AG08396 (cell line): ENCODE results near the gene VDR.
"Not testable (repeated sequence)": the region's sequence is repeated elsewhere in the genome, so short reads cannot be mapped to it uniquely, and the experiment has no call there.

Experiments used
- DNase-seq: peaks from one replicate; pipeline ENCODE4 v3.0.0; 2012; ENCODE audit warnings: low spot score, mixed read lengths

Gene VDR

GRCh38 chr12:47848853-47849252 lies 55.9 kb downstream of the VDR start:
- no peak for DNase-seq

GRCh38 chr12:47846294-47846996 lies 58.3 kb downstream of the VDR start:
- DNase-seq = no peak

- DNase-seq = no peak
Observed at GRCh38 chr12:47845081-47845480, 59.7 kb downstream of the VDR start.

GRCh38 chr12:47844264-47845019 lies 60.4 kb downstream of the VDR start:
- DNase-seq = no peak

GRCh38 chr12:47843226-47843980 lies 61.4 kb downstream of the VDR start:
- DNase-seq = no peak

GRCh38 chr12:47842543-47842942 lies 62.3 kb downstream of the VDR start:
- DNase-seq = not testable (repeated sequence)

GRCh38 chr12:47841910-47842309 lies 62.9 kb downstream of the VDR start:
- DNase-seq = no peak

- no peak for DNase-seq
Observed at GRCh38 chr12:47841501-47841900, 63.3 kb downstream of the VDR start.

- DNase-seq = no peak
Observed at GRCh38 chr12:47840571-47840970, 64.2 kb downstream of the VDR start.

GRCh38 chr12:47839214-47839876 lies 65.4 kb downstream of the VDR start:
- DNase-seq = no peak

GRCh38 chr12:47838286-47838931 lies 66.4 kb downstream of the VDR start:
- DNase-seq = peak; percentile 76

- peak; percentile 68 for DNase-seq
Observed at GRCh38 chr12:47837190-47838171, 67.3 kb downstream of the VDR start.

GRCh38 chr12:47835831-47836155 lies 69.0 kb downstream of the VDR start:
- DNase-seq = no peak

- DNase-seq = no peak
Observed at GRCh38 chr12:47835006-47835830, 69.6 kb downstream of the VDR start.

GRCh38 chr12:47834199-47834903 lies 70.4 kb downstream of the VDR start:
- DNase-seq = no peak

GRCh38 chr12:47833591-47834012 lies 71.2 kb downstream of the VDR start:
- DNase-seq = no peak

- no peak for DNase-seq
Observed at GRCh38 chr12:47832263-47832933, 72.4 kb downstream of the VDR start.

- DNase-seq = no peak
Observed at GRCh38 chr12:47829584-47829983, 75.2 kb downstream of the VDR start.
